Tibial nerve (tissue), 3 donors: ENCODE data around the gene C1QTNF12.

Experiments used
- POLR2A ChIP-seq, 2 donors: fragments of 450-650 bp; IDR thresholded peaks; one replicate each; pipeline ENCODE4 v1.6.1; 2017; ENCODE audit warnings: antibody characterized with exemption in 2 of 2, mild to moderate bottlenecking in 2 of 2, moderate library complexity in 2 of 2
- TF ChIP-seq, protein P1 (sequence below), 5 experiments: fragments of 200-600 bp in 3 of 5; fragments of 450-650 bp in 2 of 5; sonication (generic) in 3 of 5; IDR thresholded peaks; one replicate each; pipeline ENCODE4 v1.5.1; 2016 to 2019; ENCODE audit warnings: antibody characterized with exemption in 5 of 5, mild to moderate bottlenecking in 3 of 5, moderate library complexity in 2 of 5

DNA sequence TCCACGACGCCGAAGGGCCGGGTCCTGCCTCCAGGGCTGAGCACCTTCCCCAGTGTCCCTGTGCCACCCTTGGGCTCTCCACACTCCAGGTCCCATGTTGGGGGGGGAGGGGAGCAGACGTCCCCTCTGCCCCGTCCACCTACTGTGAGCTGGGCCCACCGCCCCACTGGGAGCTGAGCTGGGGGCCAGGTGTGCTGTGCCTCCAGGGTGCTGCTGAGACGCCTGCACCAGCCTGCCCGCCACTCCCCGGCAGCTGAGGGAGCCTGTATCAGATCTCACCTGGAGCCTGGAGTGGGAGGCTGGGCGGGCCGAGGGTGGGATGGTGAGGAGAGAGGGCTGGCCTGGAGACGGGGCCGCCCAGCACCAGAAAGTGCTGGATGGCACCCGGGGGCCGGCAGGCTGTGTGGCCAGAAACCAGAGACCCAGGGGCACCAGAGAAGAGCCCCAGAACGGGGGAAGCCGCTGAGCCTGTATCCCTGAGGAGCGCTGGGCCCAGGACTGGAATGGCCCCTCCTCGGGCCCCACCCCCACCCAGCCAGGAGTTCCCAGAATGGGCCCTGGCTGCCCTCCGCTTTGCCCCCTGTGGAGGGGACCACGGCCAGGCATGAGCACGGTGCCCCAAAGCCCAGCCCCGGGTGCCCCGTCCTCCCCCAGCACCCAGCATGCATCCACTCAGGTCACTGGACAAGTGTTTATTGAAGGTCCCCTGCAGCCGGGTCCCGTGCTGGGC lies 43.5 kb downstream of the C1QTNF12 start:
- TF ChIP-seq POLR2A (IDR thresholded peaks at IDR 0.05): no peak
- TF ChIP-seq, protein P1, sequence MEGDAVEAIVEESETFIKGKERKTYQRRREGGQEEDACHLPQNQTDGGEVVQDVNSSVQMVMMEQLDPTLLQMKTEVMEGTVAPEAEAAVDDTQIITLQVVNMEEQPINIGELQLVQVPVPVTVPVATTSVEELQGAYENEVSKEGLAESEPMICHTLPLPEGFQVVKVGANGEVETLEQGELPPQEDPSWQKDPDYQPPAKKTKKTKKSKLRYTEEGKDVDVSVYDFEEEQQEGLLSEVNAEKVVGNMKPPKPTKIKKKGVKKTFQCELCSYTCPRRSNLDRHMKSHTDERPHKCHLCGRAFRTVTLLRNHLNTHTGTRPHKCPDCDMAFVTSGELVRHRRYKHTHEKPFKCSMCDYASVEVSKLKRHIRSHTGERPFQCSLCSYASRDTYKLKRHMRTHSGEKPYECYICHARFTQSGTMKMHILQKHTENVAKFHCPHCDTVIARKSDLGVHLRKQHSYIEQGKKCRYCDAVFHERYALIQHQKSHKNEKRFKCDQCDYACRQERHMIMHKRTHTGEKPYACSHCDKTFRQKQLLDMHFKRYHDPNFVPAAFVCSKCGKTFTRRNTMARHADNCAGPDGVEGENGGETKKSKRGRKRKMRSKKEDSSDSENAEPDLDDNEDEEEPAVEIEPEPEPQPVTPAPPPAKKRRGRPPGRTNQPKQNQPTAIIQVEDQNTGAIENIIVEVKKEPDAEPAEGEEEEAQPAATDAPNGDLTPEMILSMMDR (IDR thresholded peaks at IDR 0.05): no peak
